B cell (primary cell): ENCODE data around the gene OTOF. TPM values are rescaled to one million over a fixed set of nuclear protein-coding genes. Genes with fewer than 3 reads are reported as not detected.

Experiments
- ATAC-seq: fragments of 200-7000 bp; cut with Tn5 transposase; one replicate; pipeline ENCODE4 v1.10.0; 2021; ENCODE audit warnings: low read depth, mild to moderate bottlenecking, moderate number of reproducible peaks, moderate library complexity
- CTCF ChIA-PET: fragments of 350-600 bp; sonication (Branson Sonifier 250); formaldehyde crosslinking; loops from one replicate; lab custom pipeline; 2021; ENCODE audit warnings: antibody characterized with exemption, inconsistent platforms; lab: Charles Lee
- POLR2A ChIA-PET: fragments of 350-600 bp; sonication (Branson Sonifier 250); formaldehyde crosslinking; loops from one replicate; lab custom pipeline; 2021; ENCODE audit warnings: antibody characterized with exemption; lab: Charles Lee
- DNase-seq: peaks from one replicate; pipeline ENCODE4 v3.0.0; 2013
- H2AFZ ChIP-seq: 2 replicates; pipeline ENCODE4 v1.6.1; 2012; ENCODE audit warnings: mild to moderate bottlenecking, low read depth, low read length; ENCODE audit not compliant: insufficient read depth, poor library complexity, severe bottlenecking
- H3K27ac ChIP-seq, 2 donors: 1 replicate in 1 of 2; 2 replicates in 1 of 2; pipeline ENCODE4 v1.5.1; 2012 to 2013; ENCODE audit warnings: low read length in 2 of 2, mild to moderate bottlenecking in 2 of 2, moderate library complexity in 1 of 2
- H3K27me3 ChIP-seq, 4 experiments: fragments of 200-600 bp in 1 of 4; sonication (generic) in 1 of 4; replicated peaks in 1 of 4; 1 replicate in 2 of 4; 2 replicates in 2 of 4; pipeline versions ENCODE4 v1.6.1 to v1.7.0; 2013 to 2016; ENCODE audit warnings: low read length in 3 of 4, mild to moderate bottlenecking in 2 of 4, mixed read lengths in 1 of 4, moderate library complexity in 1 of 4; ENCODE audit not compliant: insufficient read depth in 4 of 4, control insufficient read depth in 3 of 4; ENCODE audit errors: control extremely low read depth in 1 of 4
- H3K36me3 ChIP-seq, 2 experiments: replicated peaks in 1 of 2; 1 replicate in 1 of 2; 2 replicates in 1 of 2; pipeline versions ENCODE4 v1.6.1 to v1.7.1; 2013; ENCODE audit warnings: low read length in 1 of 2; ENCODE audit not compliant: insufficient read depth in 2 of 2, control insufficient read depth in 1 of 2; ENCODE audit errors: control extremely low read depth in 1 of 2, extremely low read depth in 1 of 2
- H3K4me1 ChIP-seq, 2 donors: fragments of 200-600 bp in 1 of 2; sonication (generic) in 1 of 2; 1 replicate in 1 of 2; 2 replicates in 1 of 2; pipeline versions ENCODE4 v1.5.1 to v1.6.1; 2013 to 2017; ENCODE audit warnings: low read length in 2 of 2; ENCODE audit not compliant: control insufficient read depth in 2 of 2, insufficient read depth in 2 of 2
- H3K4me2 ChIP-seq: replicated peaks from 2 replicates; pipeline ENCODE3; 2012; ENCODE audit warnings: mild to moderate bottlenecking, low read depth, low read length; ENCODE audit not compliant: poor library complexity, severe bottlenecking
- H3K4me3 ChIP-seq, 5 experiments: fragments of 200-600 bp in 1 of 5; sonication (generic) in 1 of 5; 1 replicate in 3 of 5; 2 replicates in 2 of 5; pipeline versions ENCODE4 v1.5.1 to v1.7.0; 2011 to 2016; ENCODE audit warnings: low read length in 4 of 5, mild to moderate bottlenecking in 4 of 5, low read depth in 2 of 5, control low read depth in 1 of 5, moderate library complexity in 1 of 5; ENCODE audit not compliant: insufficient read depth in 1 of 5; ENCODE audit errors: control extremely low read depth in 1 of 5, extremely low read depth in 1 of 5
- H3K79me2 ChIP-seq: fragments of 200-600 bp; sonication (generic); one replicate; pipeline ENCODE4 v1.6.0; 2016; ENCODE audit warnings: low read length; ENCODE audit not compliant: control insufficient read depth, insufficient read depth
- H3K9ac ChIP-seq: fragments of 200-600 bp; sonication (generic); 2 replicates; pipeline ENCODE4 v1.6.1; 2017; ENCODE audit warnings: mild to moderate bottlenecking, low read length, moderate library complexity
- H3K9me3 ChIP-seq, 3 donors: one replicate each; pipeline versions ENCODE4 v1.6.1 to v1.7.1; 2013; ENCODE audit warnings: low read length in 2 of 3; ENCODE audit not compliant: control insufficient read depth in 2 of 3, insufficient read depth in 1 of 3; ENCODE audit errors: control extremely low read depth in 1 of 3
- H4K20me1 ChIP-seq: 2 replicates; pipeline ENCODE4 v1.6.0; 2012; ENCODE audit warnings: mild to moderate bottlenecking, low read length; ENCODE audit not compliant: insufficient read depth, control insufficient read depth, poor library complexity, severe bottlenecking
- H3K27ac Mint-ChIP-seq: one replicate; pipeline ENCODE4 v1.8.0; 2021; ENCODE audit warnings: mixed read lengths
- H3K27me3 Mint-ChIP-seq: one replicate; pipeline ENCODE4 v1.8.0; 2021; ENCODE audit warnings: mixed read lengths
- H3K4me1 Mint-ChIP-seq: one replicate; pipeline ENCODE4 v1.8.0; 2021; ENCODE audit warnings: mixed read lengths
- H3K4me3 Mint-ChIP-seq: one replicate; pipeline ENCODE4 v1.8.0; 2021; ENCODE audit warnings: mixed read lengths
- H3K9me3 Mint-ChIP-seq: one replicate; pipeline ENCODE4 v1.8.0; 2022; ENCODE audit warnings: mixed read lengths; ENCODE audit not compliant: insufficient read depth
- CTCF ChIP-seq: fragments of 200-600 bp; IDR thresholded peaks from one replicate; pipeline ENCODE4 v1.8.0; 2022; ENCODE audit warnings: antibody characterized with exemption, mild to moderate bottlenecking
- EZH2 ChIP-seq: IDR thresholded peaks from 2 replicates; pipeline ENCODE4 v1.6.1; 2012; ENCODE audit warnings: borderline replicate concordance, low read depth, mild to moderate bottlenecking, moderate library complexity, low read length; ENCODE audit not compliant: insufficient read depth, poor library complexity, severe bottlenecking
- WGBS: methylation state at CpG from one replicate; pipeline ENCODE4 v1.1.5; 2013; ENCODE audit warnings: missing lambda C conversion rate; ENCODE audit not compliant: insufficient coverage; 5-methylcytosine and 5-hydroxymethylcytosine counted together
- intact Hi-C: fragments of 100-400 bp; cut with micrococcal nuclease; formaldehyde crosslinking; loops from one replicate; pipeline ENCODE4 v1.10.0; 2022
- polyA plus RNA-seq: library from polyadenylated mRNA; depleted of rRNA; stranded (reverse); fragments of >200 nt; gene quantifications from 2 replicates; pipeline ENCODE4 v1.2.3, GENCODE V29; 2012
- total RNA-seq, 2 donors: library from RNA; stranded (reverse); fragments of 120-200 nt in 1 of 2; gene quantifications; 1 replicate in 1 of 2; 2 replicates in 1 of 2; pipeline versions ENCODE4 v1.2.3 to v1.2.4, GENCODE V29; 2013 to 2022

Gene OTOF
- total and polyA plus RNA-seq, 2 donors (not counting 1 experiment from before 2014, with no cell fraction given), result not detected

GRCh38 chr2:26484579-26484978, 6.7 kb upstream of the OTOF start:
- ATAC-seq (no peak), DNase-seq (no peak)
- Histone ChIP-seq H3K4me1 (no peaks in the 10 kb centered on the region), H3K27me3 (no peaks in the 10 kb centered on the region), H3K4me3 (no peak overlapping the region), H3K9ac (no peak overlapping the region), H3K36me3 (no peaks in the 10 kb centered on the region), H3K27ac (no peak overlapping the region), H3K4me2 (no peak overlapping the region), H4K20me1 (no peaks in the 10 kb centered on the region), H3K9me3 (peaks cover 0 to 3% (median 0%) of the 10 kb centered on the region in 3 donors), H3K79me2 (no peaks in the 10 kb centered on the region), H2AFZ (no peak overlapping the region)
- Mint-ChIP-seq H3K4me3 (no peak overlapping the region), H3K9me3 (no peaks in the 10 kb centered on the region), H3K27ac (no peak overlapping the region), H3K27me3 (peaks cover 9% of the 10 kb centered on the region), H3K4me1 (no peaks in the 10 kb centered on the region)
- ChIA-PET CTCF (no interaction called here), POLR2A (no interaction called here)
- 87% methylated on average over 3 of the region's 4 CpGs for WGBS
- intact Hi-C loops, result no loop called here
- TF ChIP-seq CTCF (no peak), EZH2 (no peak)

- CTCF ChIA-PET, result no interaction called here
- Histone ChIP-seq H3K4me1 (no peaks in the 10 kb centered on the region), H2AFZ (no peak overlapping the region), H3K79me2 (no peaks in the 10 kb centered on the region), H3K9ac (no peak overlapping the region), H3K4me3 (no peak overlapping the region), H3K27ac (no peak overlapping the region), H3K27me3 (no peaks in the 10 kb centered on the region), H3K36me3 (no peaks in the 10 kb centered on the region), H4K20me1 (no peaks in the 10 kb centered on the region), H3K9me3 (peaks cover 0 to 3% (median 0%) of the 10 kb centered on the region in 3 donors), H3K4me2 (no peak overlapping the region)
- Mint-ChIP-seq H3K27me3 (peaks cover 9% of the 10 kb centered on the region), H3K4me3 (no peak overlapping the region), H3K27ac (no peak overlapping the region), H3K4me1 (no peaks in the 10 kb centered on the region), H3K9me3 (no peaks in the 10 kb centered on the region)
- intact Hi-C loops, result no loop called here
- POLR2A ChIA-PET, result no interaction called here
- ATAC-seq (no peak), DNase-seq (no peak)
- WGBS, result 91% methylated on average over 10 of the region's 13 CpGs
- TF ChIP-seq CTCF, result no peak
- TF ChIP-seq EZH2, result no peak
Observed at GRCh38 chr2:26483957-26484565, 6.1 kb upstream of the OTOF start.
